Measurements from ENCODE around the gene PAPPA. TPM values are rescaled to one million over a fixed set of nuclear protein-coding genes. Genes with fewer than 3 reads are reported as not detected.

Gene PAPPA
- total RNA-seq, 4 donors from 2014 or later, result 2.1 to 5.0 (median 3.7) TPM

DNA sequence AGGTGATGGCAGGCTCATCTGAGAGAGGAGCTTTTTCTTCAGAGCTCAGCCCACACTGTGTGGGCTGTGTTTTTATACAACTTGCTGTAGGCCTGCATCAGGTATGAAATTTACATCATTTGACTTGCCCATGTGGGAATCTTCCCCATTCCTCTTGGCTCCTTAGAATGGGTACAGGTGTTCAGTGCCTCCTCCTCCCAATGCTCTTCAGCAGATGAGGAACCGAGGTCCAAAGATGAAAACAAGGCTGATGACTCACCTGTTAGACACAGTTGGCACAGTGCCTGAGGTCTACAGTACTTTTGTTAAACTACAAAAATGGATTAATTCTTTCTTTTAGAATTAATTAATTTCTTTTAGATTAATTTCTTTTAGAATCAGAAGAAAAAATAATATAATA is 20.8 kb downstream of the PAPPA start:
- WGBS, result 76% methylated on average over 1 of the region's 1 CpG

GRCh38 chr9:116175614-116176013 is 22.0 kb downstream of the PAPPA start:
- Histone ChIP-seq H3K4me1 (no peaks in the 10 kb centered on the region), H3K9me3 (no peaks in the 10 kb centered on the region), H3K36me3 (no peaks in the 10 kb centered on the region), H3K27me3 (peaks cover 0 to 5% (median 0%) of the 10 kb centered on the region in 4 donors), H3K27ac (replicated peaks in 1 of 4) (no peak overlapping the region), H3K4me3 (no peak overlapping the region)
- intact Hi-C loops (cut with DNase I), result no loop called here
- no peak for DNase-seq (ENCODE audit: extremely low spot score)
- WGBS, result 80% methylated on average over 1 of the region's 1 CpG
- TF ChIP-seq, protein P1, sequence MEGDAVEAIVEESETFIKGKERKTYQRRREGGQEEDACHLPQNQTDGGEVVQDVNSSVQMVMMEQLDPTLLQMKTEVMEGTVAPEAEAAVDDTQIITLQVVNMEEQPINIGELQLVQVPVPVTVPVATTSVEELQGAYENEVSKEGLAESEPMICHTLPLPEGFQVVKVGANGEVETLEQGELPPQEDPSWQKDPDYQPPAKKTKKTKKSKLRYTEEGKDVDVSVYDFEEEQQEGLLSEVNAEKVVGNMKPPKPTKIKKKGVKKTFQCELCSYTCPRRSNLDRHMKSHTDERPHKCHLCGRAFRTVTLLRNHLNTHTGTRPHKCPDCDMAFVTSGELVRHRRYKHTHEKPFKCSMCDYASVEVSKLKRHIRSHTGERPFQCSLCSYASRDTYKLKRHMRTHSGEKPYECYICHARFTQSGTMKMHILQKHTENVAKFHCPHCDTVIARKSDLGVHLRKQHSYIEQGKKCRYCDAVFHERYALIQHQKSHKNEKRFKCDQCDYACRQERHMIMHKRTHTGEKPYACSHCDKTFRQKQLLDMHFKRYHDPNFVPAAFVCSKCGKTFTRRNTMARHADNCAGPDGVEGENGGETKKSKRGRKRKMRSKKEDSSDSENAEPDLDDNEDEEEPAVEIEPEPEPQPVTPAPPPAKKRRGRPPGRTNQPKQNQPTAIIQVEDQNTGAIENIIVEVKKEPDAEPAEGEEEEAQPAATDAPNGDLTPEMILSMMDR (IDR thresholded peaks at IDR 0.05), result no peak
- TF ChIP-seq EP300 (IDR thresholded peaks at IDR 0.05) (no peak), POLR2A (IDR thresholded peaks at IDR 0.05; ENCODE audit: low read depth) (no peak), POLR2AphosphoS5 (IDR thresholded peaks at IDR 0.05) (no peak)

More for the DNA sequence above, 20.8 kb downstream of the PAPPA start:
- H3K4me1 ChIP-seq, result no peaks in the 10 kb centered on the region
- TF ChIP-seq POLR2A (IDR thresholded peaks at IDR 0.05; ENCODE audit: low read depth) (no peak), POLR2AphosphoS5 (IDR thresholded peaks at IDR 0.05) (no peak), EP300 (IDR thresholded peaks at IDR 0.05) (no peak)
- TF ChIP-seq, protein P1 (IDR thresholded peaks at IDR 0.05), result no peak
- H3K27me3 ChIP-seq, result no peaks in the 10 kb centered on the region
- no peaks in the 10 kb centered on the region for H3K36me3 ChIP-seq
- no peak for DNase-seq (ENCODE audit: extremely low spot score)
- H3K9me3 ChIP-seq, result no peaks in the 10 kb centered on the region
- no peak overlapping the region for H3K27ac ChIP-seq (replicated peaks in 1 of 4)
- intact Hi-C loops (cut with DNase I), result no loop called here
- no peak overlapping the region for H3K4me3 ChIP-seq

DNA sequence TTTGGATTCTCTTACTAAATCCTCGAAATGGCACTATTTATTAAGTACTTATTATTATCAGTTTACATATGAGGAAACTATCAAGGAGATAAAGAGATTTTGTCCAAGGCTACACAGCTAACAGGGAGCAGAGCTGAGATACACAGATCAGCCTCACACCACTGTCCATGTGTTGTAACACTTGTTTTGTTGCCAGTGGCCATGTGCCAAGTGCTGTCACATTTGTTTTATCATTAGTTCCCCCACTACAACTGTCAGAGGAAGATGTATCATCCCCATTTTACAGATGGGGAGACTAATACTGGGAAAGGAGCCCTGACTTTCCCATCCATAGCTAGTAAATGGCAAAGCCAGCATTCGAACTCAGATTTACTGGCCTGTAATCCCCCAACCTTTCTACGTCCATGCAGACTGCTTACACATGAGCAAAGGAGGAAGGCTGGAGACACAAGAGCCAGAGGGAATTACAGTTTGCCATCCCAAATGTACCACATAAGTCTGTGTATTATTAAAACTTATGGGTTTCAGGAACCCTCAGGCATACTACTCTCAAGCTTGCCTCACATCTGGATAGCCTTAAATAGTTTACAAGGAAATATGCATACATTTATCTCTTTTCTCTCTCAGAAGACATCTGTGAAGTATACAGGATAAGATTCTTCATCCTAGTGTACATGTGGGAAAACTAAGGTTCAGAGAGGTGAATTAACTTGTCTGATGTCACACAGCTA is 25.1 kb downstream of the PAPPA start:
- TF ChIP-seq, protein P1 (IDR thresholded peaks at IDR 0.05), result no peak
- TF ChIP-seq POLR2AphosphoS5 (IDR thresholded peaks at IDR 0.05) (no peak), POLR2A (IDR thresholded peaks at IDR 0.05; ENCODE audit: low read depth) (no peak), EP300 (IDR thresholded peaks at IDR 0.05) (no peak)
- Histone ChIP-seq H3K9me3 (no peaks in the 10 kb centered on the region), H3K4me3 (no peak overlapping the region), H3K27me3 (peaks cover 0 to 5% (median 0%) of the 10 kb centered on the region in 4 donors), H3K4me1 (no peaks in the 10 kb centered on the region), H3K36me3 (no peaks in the 10 kb centered on the region), H3K27ac (replicated peaks in 1 of 4) (no peak overlapping the region)
- WGBS, result 58% methylated on average over 3 of the region's 3 CpGs
- DNase-seq (ENCODE audit: extremely low spot score), result no peak
- intact Hi-C loops (cut with DNase I), result no loop called here

GRCh38 chr9:116179568-116179967 is 26.0 kb downstream of the PAPPA start:
- TF ChIP-seq, protein P1 (IDR thresholded peaks at IDR 0.05), result no peak
- Histone ChIP-seq H3K27me3 (peaks cover 0 to 5% (median 0%) of the 10 kb centered on the region in 4 donors), H3K4me1 (no peaks in the 10 kb centered on the region), H3K36me3 (no peaks in the 10 kb centered on the region), H3K9me3 (no peaks in the 10 kb centered on the region), H3K27ac (replicated peaks in 1 of 4) (no peak overlapping the region), H3K4me3 (no peak overlapping the region)
- no peak for DNase-seq (ENCODE audit: extremely low spot score)
- whole genome bisulfite sequencing, result 74% methylated on average over 4 of the region's 4 CpGs
- intact Hi-C loops (cut with DNase I), result no loop called here

Data from esophagus muscularis mucosa (tissue), 4 donors.